GM23248 (cell line): ENCODE data around the gene LOXL1.

Experiments used
- EZH2 ChIP-seq: fragments of 200-600 bp; sonication (generic); IDR thresholded peaks from 2 replicates; pipeline ENCODE4 v1.6.1; 2018; ENCODE audit warnings: antibody characterized with exemption, mild to moderate bottlenecking; ENCODE audit not compliant: insufficient read depth, poor library complexity, severe bottlenecking
- EZH2phosphoT487 ChIP-seq: fragments of 200-600 bp; sonication (generic); IDR thresholded peaks from 2 replicates; pipeline ENCODE4 v1.6.1; 2018; ENCODE audit warnings: antibody characterized with exemption, moderate library complexity, mild to moderate bottlenecking, low read depth; ENCODE audit not compliant: insufficient read depth

DNA sequence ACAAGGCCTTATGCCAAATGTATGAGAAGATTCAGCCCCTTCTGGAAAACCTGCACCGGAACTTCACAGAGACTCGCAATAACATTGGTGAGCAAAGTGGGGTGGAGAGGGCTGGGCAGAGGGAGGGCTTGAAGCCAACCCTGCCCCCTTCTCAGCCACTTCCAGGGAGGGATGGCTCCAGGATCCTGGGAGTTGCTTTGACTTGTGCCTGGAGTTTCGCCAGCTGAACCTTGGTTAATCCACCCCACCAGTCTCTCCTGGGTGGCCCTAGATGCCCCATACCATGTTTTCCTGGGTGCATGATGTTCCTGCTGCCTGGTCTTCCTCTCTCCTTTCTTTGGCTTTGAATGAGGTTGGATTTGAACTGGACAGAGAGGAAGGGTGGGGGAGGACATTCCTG is 42.1 kb upstream of the LOXL1 start:
- TF ChIP-seq EZH2 (no peak), EZH2phosphoT487 (no peak)
